Measurements from ENCODE around the gene RAB4B.
"Not testable (repeated sequence)": the region's sequence is repeated elsewhere in the genome, so short reads cannot be mapped to it uniquely, and the experiment has no call there.

Gene RAB4B

DNA sequence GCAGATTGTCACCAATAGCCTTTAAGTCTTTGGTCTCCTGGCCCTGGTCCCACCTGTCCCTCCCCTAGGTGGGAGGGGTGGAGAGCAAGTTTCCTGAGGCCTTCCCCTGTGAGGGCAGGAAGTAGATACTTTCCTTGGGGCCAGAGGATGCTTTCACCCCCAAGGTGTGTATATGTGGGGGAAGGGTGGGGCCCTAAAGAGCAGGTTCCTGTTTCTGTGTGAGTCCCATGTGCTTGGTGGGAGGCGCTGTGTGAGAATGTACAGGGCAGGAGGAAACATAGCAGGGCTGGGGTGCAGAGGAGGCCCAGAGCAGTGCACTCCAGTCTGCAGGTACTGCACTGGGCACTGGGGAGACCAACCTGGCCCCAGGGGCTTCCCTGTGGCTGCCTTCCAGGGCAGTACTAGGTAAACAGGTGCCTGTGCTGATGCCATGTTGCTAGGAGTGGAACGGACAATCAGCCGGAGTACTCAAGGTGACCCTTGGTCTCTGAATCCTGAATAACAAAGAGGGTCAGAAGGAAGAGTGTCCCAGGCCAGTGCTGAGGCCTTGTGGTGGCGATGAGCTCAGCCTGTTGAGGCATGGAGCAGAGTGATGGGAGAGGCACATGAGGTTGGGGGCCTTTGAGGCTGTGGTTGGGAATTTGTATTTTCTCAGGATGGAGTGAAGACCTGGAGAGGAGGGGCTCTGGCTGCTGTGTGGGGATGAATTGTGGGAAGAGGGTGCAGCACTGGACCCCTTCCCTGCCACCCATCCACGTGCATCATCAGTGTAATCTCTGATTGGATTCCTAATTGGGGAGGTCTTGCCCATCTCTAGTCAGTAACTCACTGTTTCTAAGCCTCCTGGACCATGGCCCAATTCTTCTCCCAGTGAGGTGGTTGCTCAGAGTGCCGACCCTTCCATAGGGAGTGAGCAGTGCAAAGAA is 26.1 kb downstream of the RAB4B start:
- peak; percentile 37 for DNase-seq (ENCODE audit: low read depth)

DNA sequence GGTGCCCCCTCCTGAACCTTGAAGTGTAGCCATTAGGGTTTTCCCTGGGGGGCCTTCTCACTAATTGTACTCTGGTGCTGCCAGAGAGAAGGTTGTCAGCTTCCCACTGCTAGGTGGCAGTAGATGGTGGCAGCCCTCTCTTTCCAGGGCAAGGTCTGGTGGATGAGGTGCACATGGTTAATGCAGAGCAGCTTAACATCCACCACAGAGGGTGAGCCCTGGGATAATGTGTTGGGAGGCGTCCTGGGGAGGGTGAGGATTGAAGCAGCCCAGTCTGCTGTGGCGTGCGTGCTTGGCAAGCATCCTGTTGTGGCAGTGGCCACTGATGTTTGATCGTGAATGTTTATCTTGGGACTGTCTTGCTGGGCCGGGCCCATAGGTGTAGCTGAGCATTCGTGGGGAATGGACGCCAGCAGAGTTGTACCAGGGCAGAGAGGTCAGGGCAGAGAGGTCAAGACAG is 26.8 kb downstream of the RAB4B start:
- no peak for DNase-seq (ENCODE audit: low read depth)

DNA sequence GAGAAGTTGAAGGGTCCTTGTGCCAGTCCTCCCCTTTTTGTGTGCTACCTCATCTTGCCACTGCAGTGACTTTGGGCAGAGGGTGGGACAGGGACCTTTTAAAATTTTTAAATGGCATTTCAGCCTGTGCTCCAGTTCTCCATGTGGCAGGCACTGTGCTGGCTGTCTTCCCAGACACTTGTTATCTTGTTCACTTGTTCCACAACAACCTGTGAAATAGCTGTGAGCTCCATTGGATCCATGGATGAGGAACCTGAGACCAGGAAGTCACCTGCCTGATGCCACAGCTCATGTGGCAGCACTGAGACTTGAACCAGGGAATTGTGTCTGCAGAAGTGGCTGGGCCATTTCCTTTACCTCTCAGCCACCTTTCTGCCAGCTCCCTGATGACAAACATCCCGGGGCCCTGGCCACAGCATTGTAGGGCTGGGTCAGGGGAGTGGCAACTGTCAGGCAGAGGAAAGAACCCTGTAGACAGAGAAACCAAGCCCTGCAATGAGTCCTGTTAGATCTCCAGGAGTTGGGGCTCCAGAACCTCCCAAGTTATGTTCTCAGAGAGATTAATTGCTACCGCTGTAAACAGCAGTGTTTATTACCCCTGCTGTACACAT is 27.3 kb downstream of the RAB4B start:
- DNase-seq (ENCODE audit: low read depth) = no peak

DNA sequence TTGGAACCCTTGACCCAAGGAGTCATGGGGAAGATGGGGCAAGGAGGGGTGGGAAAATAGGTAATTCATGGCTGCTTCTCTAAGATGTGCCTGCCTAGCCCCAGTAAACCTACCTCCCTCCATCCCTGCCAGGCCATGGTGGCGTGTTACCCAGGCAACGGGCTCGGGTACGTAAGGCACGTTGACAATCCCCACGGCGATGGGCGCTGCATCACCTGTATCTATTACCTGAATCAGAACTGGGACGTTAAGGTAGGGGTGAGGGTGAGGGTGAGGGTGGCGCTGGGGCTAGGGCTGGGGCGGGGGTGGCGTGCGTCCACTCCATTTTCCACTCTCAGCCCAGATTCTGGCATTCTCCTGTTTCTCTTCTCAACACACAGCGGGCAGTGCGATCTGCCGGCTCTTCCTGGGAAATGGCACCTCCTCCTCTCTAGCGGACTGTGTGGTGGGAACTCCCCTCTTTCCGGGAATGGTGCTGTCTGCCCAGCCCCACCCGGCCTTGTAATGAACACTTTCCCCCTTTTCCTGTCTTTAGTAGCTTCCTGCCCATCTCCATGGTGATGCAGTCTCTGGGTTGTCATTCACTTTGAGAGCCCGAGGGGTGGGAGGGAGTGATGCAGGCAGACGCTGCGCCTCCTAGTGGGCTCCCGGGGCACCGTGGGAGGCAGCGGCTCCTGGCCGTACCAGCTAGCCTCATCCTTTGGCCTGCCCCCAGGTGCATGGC is 28.5 kb downstream of the RAB4B start:
- DNase-seq (ENCODE audit: low read depth) = peak; percentile 62

DNA sequence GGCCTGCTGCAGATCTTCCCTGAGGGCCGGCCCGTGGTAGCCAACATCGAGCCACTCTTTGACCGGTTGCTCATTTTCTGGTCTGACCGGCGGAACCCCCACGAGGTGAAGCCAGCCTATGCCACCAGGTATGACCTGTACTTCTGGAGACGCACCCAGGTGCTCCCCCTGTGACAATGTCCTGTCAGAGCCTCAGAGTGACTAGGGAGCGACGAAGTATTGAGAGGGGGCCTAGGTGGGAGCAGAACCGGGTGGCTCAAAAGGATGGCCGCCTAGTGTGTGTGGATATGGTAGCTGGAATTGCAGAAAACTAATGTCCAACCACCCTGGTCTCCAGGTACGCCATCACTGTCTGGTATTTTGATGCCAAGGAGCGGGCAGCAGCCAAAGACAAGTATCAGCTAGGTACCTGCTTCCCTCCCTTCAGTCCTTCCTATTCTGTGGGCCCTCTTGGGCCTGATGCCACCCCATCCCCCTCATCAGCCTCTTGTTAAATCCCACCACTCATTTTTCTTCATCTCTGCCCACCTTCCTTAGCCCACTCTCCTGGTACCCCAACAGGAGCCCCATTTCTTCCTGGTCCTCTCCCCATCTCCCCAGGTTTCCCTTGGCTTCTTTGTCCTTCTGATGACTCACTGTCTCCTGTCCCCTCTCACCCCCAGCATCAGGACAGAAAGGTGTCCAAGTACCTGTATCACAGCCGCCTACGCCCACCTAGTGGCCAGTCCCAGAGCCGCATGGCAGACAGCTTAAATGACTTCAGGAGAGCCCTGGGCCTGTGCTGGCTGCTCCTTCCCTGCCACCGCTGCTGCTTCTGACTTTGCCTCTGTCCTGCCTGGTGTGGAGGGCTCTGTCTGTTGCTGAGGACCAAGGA is 29.3 kb downstream of the RAB4B start:
- no peak for DNase-seq (ENCODE audit: low read depth)

DNA sequence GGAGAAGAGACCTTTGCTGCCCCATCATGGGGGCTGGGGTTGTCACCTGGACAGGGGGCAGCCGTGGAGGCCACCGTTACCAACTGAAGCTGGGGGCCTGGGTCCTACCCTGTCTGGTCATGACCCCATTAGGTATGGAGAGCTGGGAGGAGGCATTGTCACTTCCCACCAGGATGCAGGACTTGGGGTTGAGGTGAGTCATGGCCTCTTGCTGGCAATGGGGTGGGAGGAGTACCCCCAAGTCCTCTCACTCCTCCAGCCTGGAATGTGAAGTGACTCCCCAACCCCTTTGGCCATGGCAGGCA is 29.9 kb downstream of the RAB4B start:
- no peak for DNase-seq (ENCODE audit: low read depth)

DNA sequence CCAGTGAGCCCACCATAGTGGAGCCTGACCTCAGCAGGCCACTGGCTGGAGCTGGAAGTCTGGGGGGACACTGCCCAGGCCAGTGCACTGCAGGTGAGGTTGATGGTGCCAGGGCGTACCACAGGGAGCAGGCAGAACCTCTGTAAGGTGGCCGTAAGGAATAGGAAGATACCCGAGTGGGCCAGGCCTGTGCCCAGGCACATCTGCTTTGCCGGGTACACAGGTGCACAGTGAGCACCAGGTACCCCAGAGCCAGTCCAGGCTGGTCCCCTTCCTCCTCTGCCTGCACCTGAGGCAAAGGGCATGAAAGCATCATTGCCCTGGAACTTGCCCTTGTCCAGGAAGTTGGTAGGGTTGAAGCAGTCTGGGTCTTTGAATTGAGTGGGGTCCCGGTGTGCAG is 30.4 kb downstream of the RAB4B start:
- no peak for DNase-seq (ENCODE audit: low read depth)

DNA sequence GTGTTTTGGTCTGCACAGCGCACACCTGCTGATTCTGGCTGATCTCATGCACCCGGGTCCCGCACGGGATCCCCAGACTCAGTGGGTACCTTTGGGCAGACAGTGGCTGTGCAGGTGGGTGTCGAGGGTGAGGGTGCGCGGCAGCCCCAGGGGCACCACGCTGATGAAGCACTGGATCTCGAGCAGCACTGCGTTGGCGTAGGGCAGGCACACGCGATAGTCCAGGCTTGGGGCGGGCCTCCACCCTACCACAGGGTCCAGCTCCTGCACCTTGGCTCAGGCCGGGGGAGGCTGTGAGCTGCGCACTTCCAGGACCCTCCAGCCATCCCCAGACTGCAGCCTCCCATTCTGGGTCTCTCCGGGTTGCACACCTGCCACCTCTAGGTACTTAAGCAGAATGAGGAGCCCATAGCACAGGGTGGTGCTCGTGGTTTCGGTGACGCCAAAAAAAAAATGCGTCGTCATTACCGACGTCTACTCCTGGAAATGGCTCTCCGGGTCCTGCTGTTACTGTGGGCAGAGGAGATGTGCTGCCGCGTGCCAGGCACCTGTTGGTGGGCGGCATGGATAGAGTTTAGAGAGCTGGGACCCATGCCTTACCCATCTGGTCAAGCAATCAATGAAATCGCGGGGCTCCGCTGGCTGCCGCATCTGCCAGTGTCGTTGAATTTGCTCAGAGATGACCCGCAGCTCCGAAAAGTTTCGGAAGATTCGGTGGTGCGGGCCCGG is 31.5 kb downstream of the RAB4B start:
- DNase-seq (ENCODE audit: low read depth) = no peak

DNA sequence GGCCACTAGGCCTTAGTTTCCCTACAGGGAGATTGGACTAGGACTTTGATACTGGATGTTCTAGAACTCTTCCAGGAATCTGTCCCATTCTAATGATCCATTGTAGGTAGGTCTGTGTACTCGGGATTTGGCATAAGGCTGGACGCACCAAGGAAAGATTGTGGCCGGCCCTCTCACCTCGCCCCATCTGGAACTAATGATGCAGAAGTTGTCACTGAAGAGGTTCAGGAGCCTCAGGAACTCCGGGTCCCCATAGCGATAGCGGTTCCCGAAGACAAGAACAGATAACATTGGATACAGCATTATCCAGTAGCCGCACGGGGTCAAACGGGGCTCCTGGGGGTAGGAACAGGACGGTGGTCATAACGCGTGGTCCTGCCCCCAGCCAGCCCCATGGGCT is 32.1 kb downstream of the RAB4B start:
- DNase-seq (ENCODE audit: low read depth) = no peak

DNA sequence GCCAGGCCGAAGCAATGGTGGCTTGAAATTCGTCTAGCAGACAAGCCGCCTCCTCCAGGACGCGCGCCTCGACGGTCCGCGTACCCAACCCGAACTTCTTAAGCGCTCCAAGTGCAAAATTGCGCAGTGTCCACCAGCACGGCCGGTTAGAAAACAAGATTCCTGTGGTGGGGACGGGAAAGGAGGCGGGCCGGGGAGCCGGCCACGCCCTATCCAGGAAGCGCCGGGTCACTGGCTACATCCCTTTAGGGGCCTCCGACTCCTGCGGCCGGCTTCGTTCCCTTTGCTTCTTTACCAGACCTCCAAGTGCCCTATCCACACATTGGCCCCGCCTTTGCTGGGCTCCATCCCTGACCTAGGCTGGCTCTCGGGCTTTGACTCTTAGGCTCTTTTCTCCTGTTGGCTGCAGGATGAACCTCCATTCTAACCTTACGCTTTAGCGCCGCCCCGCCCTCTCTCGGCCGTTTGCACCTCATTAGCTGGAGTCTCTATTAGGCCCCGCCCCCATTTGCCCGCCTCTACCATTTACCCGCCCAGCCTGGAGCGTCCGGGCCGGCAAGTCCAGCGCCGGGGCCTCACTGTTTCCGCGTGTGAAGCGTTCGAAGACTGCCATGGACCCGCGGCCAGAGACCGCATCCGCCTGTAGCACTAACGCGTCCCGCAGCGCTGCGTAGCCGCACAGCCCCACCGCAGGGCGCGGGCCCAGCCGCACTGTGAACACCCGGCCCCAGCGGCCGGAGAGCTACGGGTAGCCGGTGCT is 32.8 kb downstream of the RAB4B start:
- not testable (repeated sequence) for DNase-seq (ENCODE audit: low read depth)

DNA sequence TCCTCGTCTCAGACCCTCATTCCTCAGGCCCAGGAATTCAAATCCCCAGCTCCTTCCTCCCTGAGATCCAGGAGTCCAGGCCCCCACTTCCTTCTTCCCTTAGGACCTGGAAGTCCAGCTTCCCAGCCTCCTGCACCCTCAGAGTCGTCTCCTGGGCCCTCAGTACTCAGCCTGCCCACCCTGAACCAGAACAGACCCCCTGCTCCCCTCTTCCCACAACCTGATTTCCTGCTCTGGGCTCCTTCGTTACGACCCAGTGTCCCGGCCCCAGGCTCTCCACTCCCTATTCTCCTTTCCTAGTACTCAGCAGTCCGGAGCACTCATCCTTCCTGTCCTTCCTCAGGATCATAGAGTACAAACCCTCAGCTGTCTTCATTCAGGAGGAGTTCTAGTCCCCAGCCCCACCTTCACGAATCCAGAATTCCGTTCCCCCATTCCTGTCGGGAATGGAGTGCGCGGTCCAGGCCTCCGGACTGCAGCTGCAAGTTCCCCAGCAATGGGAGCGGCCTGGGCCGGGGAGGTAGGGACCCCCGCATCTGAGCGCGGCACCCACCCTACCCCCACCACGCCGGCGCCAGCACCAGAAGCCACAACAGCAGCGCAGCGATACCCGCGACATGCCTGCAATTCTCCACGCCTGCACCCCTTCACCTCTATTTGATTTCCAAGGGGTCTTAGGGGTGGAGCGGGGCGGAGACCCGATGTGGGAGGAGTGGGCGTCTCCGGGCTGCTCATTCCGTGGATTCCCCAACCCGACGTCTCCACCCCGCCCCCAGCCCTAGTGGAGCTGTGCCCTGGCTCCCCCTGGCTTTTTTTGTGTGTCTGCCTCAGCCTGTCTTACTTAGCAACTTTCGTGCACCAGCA is 33.7 kb downstream of the RAB4B start:
- no peak for DNase-seq (ENCODE audit: low read depth)

DNA sequence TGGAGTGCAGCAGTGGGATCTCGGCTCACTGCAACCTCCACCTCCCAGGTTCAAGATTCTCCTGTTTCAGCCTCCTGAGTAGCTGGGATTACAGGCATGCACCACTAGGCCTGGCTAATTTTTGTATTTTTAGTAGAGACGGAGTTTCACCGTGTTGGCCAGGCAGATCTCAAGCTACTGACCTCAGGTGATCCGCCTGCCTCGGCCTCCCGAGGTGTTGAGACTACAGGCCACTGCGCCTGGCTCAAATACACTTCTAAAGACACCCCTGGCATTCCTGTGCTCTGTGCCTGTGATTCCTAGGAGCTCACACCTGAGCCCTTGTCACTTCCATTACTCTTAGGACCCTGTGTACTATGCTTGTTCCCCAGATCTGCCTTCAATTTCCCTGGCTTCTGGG is 34.5 kb downstream of the RAB4B start:
- not testable (repeated sequence) for DNase-seq (ENCODE audit: low read depth)

DNA sequence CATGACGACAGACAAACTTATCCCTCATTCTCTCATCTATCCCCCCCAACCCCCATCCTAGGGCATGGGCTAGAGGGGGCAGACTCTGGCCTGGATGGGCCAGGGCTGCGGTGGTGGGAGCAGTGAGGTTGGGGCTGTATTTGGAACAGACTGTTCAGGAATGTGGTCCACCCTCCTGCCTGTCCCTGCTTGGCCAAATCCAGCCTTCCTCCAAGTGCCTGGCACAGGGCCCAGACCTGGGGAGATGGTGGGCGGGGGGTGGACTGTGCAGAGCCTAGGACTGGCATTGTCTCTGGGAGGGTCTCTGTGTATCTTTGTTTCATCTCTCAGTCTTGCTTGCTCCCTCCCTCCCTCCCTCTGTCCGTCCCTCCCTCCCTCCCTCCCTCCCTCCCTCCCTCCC is 35.1 kb downstream of the RAB4B start:
- no peak for DNase-seq (ENCODE audit: low read depth)

DNA sequence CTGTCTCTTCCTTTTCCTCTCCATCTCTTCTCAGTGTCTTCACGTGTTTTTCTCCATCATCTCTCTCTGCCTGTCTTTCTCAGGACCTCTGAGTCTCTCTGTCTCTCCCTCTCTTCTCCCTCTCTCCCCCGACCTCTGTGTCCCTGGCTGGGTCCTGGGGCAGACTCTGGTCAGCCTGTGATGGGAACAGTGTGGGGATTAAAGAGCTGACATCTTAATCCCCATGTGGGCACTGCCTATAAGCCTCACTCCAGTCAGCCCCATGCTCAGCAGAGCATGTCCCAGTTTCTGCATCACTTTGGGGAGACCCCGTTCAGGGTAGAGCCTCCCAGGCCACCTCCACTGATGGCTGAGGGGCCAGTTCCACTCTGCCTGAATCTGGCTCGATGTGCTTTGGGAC is 37.2 kb downstream of the RAB4B start:
- no peak for DNase-seq (ENCODE audit: low read depth)

DNA sequence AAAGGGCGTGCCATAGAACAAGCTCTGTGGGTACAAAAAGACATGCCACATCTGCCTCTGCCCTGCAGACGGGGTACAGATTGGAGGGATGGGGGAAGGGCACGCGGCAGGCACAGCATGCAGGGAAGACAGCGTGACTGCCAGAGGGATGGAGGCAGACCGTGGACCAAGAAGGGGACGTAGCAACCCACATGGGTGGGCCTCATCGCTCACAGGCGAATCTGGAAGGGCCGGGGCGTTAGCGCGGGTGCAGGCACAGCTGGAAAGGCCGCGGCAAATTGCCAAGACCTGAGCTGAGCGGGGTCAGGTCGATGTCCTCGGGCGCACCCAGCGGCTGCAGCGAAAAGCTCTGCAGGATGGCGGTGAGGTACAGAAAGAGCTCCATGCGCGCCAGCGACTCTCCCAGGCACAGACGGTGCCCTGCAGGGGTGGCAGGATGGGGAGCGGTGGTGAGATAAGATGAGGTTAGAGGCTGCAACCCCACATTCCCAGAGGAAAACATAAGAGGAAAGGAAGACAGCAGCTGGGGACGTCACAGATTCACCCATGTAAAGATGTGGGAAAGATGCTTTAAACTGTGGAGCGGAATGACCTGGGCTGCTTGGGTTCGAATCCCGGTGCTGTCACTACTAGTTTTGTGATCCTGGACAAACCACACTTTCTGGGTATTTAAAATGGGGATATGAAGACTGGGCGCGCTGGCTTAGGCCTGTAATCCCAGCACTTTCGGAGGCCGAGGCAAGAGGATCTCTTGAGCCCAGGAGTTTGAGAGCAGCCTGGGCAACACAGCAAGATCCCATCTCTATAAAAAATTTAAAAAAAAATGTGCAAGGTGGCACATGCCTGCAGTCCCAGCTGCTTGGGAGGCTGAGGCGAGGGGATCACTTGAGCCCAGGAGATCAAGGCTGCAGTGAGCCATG is 40.7 kb downstream of the RAB4B start:
- DNase-seq (ENCODE audit: low read depth) = peak; percentile 75

DNA sequence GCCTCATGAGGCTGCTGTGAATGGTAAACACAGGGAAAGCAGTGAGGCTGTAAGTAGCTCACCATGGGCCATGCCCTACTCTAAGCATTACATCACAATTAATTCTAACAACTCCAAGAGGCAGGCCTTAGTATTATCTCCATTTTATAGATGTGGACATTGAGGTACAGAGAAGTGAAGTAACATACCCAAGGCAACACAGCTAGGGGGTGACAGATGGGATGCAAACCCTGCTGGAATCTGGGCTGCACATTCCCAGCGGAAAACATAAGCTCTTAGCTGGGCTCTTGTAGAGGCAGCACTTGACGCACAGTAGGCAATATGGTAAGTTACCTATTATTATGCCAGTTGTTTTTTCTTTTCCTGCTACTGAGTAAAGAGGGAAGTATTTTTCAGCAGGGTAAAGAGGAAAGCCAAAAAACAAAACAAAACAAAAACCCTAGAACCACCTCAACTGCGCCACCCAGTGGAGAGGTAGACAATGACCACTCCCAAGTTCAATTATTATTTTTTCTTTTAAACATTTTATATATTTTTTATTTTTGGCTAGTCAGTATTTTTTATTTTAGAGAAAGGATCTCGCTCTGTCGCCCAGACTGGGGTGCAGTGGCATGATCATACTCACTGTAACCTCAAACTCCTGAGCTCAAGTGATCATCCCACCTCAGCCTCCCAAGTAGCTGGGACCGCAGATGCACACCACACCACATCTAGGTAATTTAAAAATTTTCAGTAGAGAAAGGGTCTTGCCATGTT is 41.6 kb downstream of the RAB4B start:
- DNase-seq (ENCODE audit: low read depth) = peak; percentile 49

DNA sequence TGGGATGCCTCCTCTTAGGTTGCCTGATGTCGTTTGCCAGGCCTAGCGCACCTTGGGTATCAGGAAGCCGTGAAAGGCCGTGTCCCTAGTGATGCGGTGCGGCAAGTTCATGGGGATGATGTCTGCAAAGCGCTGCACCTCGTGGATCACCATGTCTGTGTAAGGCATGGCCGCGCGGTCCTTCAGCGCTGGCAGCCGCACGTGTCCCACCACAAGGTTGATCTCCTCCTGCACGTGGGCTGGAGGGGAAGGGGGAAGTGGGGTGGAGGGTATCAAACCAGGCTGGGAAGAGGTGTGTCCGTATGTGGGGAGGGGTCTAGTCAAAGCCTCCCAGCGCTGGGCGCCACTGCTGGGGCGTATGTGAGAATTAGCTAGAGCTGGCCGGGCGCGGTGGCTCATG is 44.1 kb downstream of the RAB4B start:
- no peak for DNase-seq (ENCODE audit: low read depth)

Data from activated gamma-delta T cell treated with anti-CD3 and anti-CD28 coated beads, Interleukin-2, amount 50 U/mL, for 16 hours (primary cell).